NCI-H526 (cell line): ENCODE measurements around the gene FOXQ1.

Experiments used
- DNase-seq, 2 experiments: peaks; one replicate each; lab custom pipeline; 2025; lab: John Stamatoyannopoulos, UW

Gene FOXQ1

GRCh38 chr6:1363729-1364572 is 52.1 kb downstream of the FOXQ1 start:
- DNase-seq: no peak
